HG03064 (cell line): Measurements from ENCODE around the gene CCDC106.

ENCODE experiments used
- ATAC-seq: cut with Tn5 transposase; IDR thresholded peaks from one replicate; pipeline ENCODE4 v1.9.1; 2021; ENCODE audit warnings: low read depth; ENCODE audit not compliant: unreplicated experiment

Gene CCDC106

DNA sequence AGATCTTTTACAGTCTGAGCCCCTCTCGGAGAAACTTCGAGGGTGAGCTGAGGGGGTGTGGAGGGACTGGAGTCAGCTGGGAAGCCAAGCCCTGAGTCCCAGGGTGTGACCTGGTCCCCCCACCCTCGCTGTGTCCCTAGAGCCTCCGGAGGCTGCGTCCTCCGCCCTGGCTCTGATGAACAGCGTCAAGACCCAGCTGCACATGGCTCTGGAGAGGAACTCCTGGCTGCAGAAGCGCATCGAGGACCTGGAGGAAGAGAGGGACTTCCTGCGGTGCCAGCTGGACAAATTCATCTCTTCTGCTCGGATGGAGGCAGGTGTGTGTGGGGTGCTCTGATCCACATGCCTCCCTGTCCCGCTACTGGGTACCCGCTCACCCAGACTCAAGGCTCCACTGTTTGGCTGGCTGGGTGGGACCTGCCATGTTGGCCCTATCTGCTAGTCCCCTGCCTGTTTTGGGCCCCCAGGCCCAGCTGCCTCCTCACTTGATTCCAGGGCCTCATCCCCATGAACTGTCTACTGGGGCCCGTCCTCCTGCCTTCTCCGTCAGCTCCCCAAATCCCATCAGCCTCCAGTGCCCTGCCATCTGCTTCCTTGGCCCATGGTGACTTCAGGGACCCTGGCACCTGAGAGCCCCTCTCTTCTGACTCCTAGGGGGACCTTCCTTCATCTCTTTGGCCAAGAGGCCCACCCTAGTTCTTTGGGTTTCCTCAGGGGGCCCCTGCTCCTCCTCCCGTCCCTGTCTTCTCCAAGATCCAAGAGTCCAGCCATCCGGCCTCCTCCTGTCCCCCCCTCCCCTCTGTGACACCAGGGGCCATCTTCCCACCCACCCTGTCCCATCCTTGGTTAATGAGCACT lies 1.5 kb downstream of the CCDC106 start:
- ATAC-seq: no peak

- ATAC-seq: no peak
These were observed 2.1 kb downstream of the CCDC106 start for GRCh38 chr19:55650126-55650557.

DNA sequence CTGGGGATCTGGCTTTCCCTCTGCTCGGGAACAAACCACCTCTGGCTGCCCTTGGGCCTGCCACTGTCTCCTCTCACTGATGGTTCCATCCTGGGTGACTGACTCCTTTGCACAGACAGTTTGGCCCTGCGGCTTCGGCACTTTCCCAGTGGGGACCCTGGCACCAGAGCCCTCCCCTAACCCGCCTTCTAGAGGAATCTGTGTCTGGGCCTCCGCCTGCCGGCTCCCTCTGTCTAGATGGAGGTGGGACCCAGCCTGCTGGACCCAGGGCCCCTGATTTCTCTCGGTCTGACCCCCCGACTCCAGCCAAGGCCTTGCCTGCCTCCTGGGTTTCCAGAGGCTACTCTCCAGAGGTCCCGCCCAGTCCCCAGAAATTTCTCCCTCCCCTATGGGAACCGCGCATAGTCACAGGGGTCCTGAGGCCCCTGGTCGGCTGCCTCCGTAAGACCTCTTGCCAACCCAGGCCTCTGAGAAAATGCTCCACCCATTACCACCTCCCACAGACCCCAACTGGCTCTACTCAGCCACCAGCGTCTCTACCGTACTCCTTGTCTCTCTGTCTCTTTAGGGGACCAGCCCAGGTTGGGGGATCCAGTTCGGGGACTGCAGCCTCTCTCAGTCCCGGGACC lies 2.7 kb downstream of the CCDC106 start:
- ATAC-seq: no peak

DNA sequence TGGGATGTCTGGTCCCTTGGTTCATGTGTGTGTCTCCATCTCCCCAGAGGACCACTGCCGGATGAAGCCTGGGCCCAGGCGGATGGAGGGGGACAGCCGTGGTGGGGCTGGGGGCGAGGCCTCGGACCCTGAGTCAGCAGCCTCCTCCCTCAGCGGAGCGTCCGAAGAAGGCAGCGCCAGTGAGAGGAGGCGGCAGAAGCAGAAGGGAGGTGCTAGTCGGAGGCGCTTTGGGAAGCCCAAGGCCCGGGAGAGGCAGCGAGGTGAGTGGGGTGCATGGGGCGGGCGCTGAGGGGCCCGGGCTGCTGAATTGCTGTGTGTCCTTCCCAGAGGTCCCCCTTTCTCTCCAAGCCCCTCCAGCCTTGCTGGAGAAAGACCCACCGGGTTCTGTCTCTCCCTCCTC lies 3.2 kb downstream of the CCDC106 start:
- ATAC-seq: no peak

- ATAC-seq: no peak
These were observed 4.5 kb downstream of the CCDC106 start for GRCh38 chr19:55652311-55653128.

DNA sequence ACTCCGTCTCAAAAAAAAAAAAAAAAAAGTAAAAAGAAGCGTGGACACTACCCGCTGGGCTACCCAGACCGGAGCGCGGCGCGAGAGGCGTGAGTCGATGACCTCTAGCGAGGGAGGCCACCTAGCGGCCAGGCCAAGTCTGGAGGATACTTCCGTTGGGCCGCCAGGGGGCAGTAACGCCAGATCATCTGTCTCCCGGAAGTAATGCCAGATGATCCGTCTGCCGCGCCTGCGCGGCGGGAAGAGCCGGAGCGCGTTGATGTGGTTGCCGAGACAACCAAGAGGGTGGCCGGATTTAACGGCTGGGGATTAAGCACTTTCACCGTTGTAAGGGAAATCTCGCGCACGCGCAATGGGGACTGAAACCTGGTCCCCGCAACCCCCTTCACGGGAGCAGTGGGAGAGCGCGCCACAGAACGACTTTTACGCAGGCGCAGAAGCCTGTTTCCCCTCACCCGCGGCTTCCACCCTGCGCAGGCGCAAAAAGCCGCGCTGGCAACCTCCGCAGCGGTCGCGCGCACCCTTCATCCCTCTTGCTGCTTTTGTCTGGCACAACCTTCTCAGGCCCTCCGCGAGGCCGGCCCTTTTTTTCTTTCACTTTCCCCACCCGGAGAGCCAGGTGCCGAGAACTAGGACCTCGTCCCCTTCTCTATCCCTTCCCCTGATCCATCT lies 5.8 kb downstream of the CCDC106 start:
- ATAC-seq: peak; percentile 32

GRCh38 chr19:55654323-55654867 lies 6.4 kb downstream of the CCDC106 start:
- ATAC-seq: peak; percentile 54

GRCh38 chr19:55654868-55655647 lies 7.0 kb downstream of the CCDC106 start, which contains the start of gene U2AF2:
U2AF2 (plus strand) TSS chr19:55655035; CDS start chr19:55655105, 70 bp downstream.
- ATAC-seq: peak; percentile 40

DNA sequence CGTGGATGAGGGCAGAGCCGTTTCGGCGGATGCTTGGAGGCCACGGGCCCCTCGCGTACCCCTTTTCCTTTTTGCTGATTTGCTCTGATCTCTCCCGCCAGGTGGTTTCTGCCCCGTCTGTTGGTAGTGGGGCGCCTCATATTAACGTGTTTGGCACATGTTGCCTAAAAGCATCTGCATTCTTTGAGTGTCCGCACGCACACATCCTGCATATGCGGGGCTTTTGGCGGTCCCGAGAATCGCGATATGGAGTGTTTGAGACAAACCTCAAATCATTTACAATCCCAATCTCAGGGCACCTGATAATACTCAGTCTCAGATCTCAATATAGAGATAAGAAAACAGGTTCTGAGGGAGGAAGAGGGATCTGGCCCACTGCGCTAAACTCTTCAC lies 7.6 kb downstream of the CCDC106 start:
- ATAC-seq: no peak

GRCh38 chr19:55656552-55656951 lies 8.5 kb downstream of the CCDC106 start:
- no peak for ATAC-seq

DNA sequence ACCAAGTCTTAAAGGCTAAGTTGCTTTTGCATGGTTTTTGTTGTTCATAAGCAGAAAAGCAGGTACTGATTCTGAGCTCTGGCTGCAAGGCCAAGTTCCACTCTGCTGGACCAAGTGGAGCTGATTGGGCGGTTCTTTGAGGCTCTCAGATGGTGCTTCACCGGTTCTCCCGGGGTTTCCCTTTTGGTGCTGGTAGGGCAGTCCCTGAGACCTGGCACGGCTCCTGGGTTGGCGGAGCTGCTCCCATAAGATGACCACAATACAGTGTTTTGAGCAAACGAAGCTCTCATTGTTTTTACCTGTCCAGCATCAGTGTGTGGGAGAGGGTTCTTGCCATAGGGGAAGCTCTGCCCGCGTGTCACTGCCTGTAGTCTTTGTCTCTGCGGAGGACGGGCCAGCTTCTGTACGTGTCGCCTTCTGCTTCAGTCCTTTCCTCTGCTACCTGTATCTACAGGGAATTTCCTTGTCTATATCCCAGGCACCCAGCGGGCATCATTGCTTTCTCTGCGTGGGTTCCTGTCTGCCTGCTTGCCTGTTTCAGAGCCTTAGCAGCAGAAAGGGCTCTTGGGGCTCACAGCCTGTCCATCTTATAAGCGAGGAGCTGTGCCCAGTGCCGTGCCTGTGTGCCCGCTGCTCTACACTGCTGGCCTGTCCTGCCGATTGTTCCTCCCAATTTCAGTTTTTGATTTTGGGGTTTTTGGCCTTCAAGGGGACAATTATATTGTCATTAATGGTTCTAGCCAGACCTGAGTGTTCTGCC lies 9.2 kb downstream of the CCDC106 start:
- ATAC-seq: no peak

- no peak for ATAC-seq
These were observed 10.9 kb downstream of the CCDC106 start for GRCh38 chr19:55658846-55659459.

DNA sequence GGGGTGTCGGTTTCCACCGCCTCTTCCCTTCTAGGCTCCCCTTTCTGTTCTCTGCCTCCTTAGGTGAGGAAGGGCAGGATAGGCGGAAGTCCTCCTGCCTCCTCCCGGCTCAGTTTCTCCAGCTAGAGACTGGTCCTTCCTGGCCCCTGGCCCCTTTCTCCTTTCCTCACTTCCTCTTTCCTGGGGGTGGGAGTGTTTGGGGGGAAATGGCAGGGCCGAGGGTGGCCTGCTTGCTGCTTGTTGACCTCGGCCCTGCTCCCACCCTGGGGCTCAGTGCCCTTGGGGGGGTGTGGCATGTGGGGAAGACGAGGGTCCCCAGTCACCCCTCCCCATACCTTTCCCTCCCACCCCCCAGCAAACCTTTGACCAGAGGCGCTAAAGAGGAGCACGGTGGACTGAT lies 11.8 kb downstream of the CCDC106 start:
- ATAC-seq: no peak

DNA sequence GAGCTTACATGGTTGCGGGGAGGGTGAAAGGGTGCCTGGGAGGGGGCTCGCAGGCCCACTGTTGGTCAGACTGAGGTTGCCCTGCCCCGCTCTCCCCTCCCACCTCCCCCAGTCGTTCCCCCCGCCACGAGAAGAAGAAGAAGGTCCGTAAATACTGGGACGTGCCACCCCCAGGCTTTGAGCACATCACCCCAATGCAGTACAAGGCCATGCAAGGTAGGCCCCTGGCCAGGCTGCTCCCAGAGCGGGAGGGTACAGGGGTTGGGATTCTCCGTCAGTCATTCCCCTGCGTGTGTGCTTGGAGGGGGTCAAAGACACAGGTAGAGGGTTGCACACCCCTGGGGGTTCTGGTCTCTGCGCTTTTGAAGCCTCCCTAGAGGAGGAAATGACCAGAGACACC lies 12.4 kb downstream of the CCDC106 start:
- no peak for ATAC-seq

DNA sequence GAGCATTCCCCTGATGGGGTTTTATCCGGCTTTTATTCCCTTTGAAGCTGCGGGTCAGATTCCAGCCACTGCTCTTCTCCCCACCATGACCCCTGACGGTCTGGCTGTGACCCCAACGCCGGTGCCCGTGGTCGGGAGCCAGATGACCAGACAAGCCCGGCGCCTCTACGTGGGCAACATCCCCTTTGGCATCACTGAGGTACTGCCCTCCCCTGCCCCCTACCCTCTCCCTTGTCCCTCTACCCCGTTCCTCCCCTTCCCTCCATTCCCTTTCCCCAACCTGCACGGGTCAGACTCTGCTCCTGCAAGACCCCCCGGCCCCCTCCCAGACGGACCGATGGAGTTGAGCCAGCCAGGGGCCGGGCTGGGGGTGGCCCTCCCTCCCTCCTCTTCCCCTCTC lies 13.0 kb downstream of the CCDC106 start:
- ATAC-seq: no peak

DNA sequence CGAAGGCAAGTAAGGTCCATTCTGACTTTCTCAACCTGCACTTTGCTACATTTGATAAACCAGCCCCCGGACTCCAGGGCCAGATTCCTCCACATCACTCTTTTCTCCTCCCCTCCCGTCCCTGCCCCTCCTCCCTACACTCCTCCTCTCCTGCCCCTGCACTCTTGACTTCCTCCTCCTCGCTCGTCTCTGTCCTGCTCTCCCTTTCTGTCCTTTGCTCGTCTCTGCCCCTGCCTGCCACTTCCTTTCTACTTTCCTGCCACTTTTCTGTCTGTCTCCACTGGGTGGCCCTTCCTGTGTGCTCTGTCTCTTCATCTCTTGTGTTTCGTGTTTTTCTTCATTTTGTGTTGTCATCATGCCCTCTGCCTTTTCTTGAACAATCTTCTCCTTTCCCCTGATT lies 13.8 kb downstream of the CCDC106 start:
- no peak for ATAC-seq

DNA sequence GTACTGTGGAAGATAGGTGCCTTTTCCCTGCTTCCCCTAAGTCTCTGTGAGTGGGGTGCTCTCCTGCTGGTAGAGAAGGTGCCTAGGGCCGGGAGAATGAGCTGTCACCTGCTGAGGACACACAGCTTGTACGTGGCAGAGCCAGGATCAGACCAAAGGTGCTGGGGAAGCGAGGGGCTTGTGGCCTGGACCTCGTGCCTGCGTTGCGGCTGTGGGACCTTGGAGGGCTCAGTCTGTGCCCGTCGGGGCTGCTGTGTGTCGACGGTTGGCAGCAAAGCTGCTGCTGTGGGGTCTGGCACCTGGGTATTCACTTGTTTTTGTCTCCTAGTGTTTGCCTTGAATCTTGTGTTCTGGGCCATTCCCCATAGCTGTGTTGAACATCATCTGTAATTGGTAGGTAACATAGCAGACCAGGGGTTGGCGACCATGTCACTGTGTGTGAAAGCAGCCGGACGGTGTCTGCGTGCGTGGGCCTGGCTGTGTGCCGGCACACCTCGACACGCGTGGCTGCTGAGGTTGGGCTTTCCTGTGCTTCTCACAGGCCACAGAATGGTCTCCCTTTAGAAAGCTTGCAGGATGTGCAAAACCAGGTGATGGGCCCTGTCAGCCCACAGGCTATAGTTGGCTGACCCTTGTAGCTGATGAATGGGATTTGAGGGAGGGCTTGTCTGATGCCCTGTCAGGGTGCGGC lies 16.0 kb downstream of the CCDC106 start:
- no peak for ATAC-seq
